NCI-H226 (cell line): ENCODE measurements around the gene SBF2.
A peak's percentile ranks its signal among the peaks of the same experiment; 100 is the strongest.

ENCODE experiments used
- DNase-seq: peaks from one replicate; pipeline ENCODE4 v3.0.0-alpha.2; 2015

SBF2 gene

DNA sequence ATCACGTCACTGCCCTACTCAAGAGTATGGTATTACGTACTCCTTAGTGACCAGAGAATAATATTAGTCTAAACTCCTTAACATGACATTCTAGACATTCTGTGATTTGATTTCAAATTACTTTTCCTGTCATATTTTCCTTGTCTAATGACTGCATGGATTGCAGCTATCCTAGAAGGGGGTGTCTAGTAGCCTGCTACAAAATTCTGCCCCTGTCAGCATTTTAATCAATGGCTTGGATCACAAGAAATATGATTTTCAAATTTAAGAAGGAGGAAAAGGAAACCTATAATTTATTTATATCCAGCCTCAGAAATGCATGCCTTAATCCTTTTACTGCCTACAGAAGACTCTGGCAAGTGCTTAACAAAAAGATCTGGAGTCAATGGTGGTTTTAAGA is 413.4 kb downstream of the SBF2 start:
- DNase-seq: no peak

DNA sequence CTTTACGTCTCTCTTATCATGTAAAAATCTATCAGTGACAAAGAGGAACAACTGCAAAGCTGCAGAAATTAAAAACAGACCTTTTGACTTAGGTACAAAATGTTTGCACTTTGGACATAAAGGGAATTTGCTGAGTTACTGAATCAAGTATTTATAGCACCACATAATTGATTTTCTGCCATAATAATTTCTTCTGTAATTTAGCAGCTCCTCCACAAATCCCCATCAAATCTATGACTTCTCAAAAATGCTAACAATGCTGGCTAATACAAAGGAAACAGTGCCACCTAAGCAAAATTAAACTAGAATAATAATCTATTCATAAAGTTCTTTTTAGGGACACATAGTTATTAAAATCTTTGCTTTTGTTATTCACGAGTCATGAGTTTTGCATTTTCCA is 415.1 kb downstream of the SBF2 start:
- DNase-seq: no peak

GRCh38 chr11:9876331-9876730 is 417.7 kb downstream of the SBF2 start:
- DNase-seq: no peak

DNA sequence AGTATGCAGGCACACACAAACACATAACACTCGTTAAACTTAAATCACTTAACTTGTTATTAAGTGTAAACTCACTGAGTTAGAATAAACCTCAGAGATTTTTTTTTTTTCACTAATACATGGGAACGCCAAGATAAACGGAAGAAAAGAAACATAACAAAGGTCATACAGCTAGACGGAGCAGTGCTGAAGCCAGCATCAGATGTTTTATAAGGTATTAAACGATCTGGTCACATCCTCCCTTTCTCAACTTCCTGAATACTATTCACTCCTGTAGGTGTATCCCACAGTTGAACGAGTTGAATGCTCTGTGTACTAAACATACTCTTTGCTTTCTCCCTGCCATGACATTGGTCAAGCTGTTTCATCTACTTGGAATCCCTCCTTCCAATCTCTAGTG is 418.2 kb downstream of the SBF2 start:
- DNase-seq: no peak

DNA sequence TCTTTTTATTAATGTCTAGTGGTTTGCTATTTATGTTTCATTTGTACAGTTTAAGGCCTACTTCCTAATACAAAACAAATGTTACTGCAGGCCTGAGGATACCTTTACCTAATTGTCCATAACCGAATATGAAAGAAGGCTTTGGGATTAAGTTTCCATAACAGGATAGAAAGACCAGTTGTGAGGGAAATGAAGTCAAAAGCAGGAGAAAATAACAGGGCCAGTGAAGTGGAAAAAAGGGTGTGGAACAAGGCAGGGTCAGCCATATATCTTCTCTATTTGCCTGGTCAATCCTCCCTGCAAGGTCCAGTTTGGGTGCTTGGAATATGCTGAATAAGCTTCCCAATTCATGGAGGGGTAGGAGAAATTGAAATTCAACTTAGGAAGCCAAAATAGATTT is 418.6 kb downstream of the SBF2 start:
- no peak for DNase-seq

DNA sequence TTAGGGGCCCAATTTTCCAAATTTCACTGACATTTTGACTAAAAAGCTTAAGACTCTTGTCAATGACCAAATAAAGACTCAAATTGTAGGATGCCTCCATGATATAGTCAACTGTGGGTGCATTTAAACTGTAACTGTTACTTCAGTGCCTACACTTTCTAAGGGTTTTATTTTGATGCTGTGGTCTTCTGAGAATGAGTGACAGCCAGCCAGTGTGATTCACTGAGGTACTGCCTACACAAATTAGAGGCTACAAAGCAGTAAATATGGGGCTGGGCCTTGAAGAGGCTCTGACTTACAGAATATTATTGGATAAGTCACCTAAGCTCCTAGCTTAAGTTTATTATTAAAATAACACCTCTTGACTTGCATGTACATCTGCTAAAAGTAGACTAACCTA is 419.6 kb downstream of the SBF2 start:
- no peak for DNase-seq

DNA sequence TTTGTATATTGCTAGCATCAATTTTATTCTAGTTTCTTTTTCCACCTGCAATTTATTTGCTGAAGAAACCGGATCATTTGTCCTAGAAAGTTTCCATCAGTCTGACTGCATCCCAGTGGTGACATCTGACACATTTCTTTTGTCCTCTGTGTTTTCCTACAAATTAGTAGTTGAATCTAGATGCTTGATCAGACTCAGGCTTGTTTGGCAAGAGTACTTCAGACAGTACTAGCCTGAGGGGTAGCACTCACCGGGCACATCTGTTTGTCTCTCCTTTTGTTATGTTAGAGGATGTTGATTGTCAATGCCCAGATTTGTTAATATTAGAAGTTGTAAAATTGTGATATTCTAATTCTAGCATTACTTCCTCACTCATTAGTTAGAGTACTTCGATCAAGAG is 425.4 kb downstream of the SBF2 start:
- DNase-seq: no peak

DNA sequence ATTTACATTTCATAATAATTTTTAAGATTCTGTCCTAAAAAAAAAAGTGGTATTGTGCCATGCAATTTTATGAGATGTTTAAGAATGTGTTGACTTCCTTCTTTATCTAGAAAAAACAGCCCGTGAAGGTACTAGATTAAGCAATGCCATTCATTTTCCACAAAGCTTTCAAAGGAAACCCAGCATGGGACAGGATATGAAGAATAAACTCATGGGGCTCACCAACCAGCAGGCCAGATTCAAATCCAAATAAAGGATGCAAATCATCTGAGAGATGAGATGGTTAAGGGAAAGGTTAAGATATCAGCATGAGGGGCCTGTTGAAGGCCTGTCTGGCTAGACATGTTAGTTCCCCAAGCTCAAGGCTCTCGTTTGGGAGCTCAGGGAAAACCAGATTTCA is 431.0 kb downstream of the SBF2 start:
- DNase-seq: peak; percentile 54

DNA sequence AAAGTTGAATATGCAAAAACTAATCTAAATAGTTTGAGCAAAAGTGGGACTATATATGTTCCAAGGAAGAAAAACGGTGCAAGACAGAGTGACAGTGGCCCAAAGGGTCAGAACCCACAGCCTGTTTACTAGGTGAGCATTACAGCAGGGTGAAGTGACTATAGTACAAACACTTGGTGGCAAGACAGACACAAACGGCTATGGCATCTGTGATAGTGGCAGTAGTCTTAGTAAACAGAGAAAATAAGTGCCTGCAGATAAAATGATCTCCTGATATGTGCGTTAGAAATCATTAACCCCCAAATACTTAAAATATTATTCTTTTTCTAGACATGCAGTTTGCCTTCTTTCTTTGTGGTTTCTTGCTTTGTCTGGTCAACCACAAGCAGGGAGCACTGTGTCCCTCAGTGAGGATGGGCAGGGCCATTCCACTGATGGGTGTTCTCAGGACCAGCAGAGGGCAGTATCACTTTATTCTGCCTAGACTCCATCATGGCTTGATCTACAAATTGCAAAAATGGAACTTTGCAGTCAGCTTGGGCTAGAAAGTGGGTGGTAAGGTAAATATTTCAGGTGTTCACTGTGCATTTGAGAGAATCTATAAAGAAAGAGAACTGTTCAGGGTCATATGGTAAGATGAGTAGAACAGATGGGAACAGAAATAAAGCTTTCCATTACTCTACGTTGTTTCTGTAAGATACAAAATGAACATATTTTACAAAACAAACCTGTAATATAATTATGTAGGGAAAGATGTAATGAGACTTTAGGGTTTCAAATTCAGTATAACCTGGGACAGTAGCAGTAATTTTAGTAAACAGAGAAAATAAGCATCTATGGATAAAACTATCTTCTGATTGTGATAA is 431.9 kb downstream of the SBF2 start:
- peak; percentile 10 for DNase-seq

- no peak for DNase-seq
These were observed 434.3 kb downstream of the SBF2 start for GRCh38 chr11:9859554-9860305.

DNA sequence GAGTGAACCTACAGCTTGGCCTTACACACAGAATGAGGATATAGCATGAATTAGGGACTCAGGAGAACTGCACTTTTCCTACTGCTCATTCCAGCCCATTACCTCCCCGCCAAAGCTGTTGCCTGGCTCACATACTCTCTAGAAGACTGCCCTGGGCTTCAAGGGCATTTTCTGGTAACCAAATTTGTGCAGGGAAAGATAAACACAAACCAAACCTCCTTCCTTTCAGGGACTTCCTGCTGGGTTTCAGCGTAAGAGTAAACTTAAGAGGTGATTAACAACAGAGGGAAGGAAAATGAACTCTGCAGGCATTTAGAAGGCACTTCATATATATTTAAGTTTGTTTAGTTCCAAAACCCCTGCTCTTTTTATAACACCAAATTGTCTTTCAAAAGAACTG is 435.2 kb downstream of the SBF2 start:
- no peak for DNase-seq

DNA sequence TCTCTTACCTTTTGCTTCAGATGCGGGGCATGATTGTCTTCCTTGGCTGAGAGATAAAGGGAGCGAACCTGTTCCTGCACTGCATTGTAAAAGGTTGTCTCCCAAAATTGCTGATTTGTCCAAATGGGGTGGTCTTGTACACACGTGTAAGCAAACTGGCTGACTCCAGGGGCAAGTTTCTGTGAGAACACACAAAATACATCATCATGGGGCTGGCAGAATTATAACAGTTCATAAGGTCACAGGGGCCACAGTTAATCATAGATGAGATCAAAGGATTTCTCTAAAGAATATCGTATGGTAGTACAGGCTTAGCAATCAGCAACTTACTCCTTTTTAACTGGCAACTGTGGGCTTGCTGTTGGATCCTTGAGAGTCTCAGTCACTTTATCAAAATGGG is 435.8 kb downstream of the SBF2 start:
- DNase-seq: no peak

GRCh38 chr11:9855579-9856287 is 438.3 kb downstream of the SBF2 start:
- DNase-seq: no peak

DNA sequence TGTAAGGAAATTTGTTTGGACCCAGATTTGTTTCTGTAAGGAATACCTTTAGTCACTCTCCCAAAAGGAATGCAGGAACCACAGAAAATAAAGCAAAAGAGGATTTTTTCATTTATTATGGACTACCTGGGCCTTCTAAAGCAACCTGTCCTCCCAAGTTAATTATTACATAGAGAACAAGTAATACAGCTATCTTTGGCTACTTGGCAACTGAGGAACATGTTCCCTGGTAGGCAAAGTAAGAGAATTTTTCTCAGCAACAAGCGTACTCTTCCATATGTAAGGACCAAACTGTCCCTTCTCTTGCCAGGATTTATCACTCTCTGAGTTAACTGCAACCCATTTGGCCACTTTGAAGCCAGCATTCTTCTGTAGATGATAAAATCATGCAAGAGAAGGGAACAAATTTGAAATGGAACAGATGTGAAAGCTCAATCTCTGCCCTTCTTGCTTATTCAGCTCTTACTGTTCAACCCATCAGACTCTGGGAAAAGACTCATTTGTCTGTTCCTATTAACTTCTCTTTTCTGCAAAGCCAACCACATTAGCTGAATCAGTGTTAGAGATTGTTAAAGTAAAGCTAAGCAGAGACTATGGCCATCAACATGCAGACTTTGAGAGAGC is 440.0 kb downstream of the SBF2 start:
- DNase-seq: no peak

DNA sequence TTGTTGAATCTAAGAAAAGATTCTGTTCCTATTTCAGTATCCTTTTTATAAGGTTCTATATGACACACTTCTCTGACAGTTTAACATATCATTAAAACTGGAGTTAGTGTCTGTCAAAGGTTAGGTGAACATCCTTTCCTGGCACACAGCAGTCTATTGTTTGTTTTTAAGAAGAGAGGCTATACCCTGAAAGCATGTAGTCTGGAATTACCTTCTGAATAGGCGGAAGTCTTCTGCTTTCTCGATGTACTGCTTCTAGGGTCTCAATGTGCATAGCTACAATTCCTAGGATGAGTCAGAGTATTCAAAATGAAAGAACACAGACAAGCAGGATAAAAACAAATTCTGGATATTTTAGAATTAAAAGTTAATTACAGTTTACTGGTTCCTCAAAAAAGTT is 441.6 kb downstream of the SBF2 start:
- no peak for DNase-seq

GRCh38 chr11:9851366-9851765 is 442.7 kb downstream of the SBF2 start:
- DNase-seq: no peak

- no peak for DNase-seq
These were observed 443.7 kb downstream of the SBF2 start for GRCh38 chr11:9850224-9850895.

- no peak for DNase-seq
These were observed 444.6 kb downstream of the SBF2 start for GRCh38 chr11:9849389-9849788.

- no peak for DNase-seq
These were observed 446.4 kb downstream of the SBF2 start for GRCh38 chr11:9847636-9848035.

DNA sequence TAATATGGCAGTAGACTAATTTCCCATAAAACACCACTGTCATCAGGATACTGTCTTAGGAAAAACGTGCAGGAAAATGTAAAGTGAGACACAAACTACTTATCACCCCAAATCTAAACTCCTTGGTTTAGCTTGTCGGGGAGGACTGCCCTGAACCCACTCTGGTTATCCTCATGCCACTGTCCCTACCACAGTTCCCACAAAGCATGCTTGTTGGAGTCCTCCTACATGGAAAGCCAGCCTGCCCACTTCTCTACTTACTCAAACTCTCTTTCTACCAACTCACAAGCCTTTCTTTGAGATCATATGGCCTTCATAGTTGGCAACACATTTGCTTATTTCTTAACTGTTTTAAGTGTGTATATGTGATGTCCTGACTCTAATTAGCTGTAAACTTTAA is 451.1 kb downstream of the SBF2 start:
- no peak for DNase-seq

GRCh38 chr11:9840460-9841004 is 453.5 kb downstream of the SBF2 start:
- no peak for DNase-seq

DNA sequence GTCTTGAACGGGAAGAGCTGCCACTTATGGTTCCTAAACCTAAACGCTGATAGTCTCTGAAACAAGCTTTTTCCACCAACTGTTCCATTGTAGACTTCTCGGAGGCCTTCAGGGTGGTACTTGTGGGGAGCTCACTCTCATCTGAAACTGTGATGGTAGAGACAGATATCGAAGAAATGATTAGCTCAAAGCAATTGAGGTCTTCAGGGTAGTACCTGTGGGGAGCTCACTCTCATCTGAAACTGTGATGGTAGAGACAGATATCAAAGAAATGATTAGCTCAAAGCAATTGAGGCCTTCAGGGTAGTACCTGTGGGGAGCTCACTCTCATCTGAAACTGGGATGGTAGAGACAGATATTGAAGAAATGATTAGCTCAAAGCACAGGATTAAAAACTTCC is 454.5 kb downstream of the SBF2 start:
- no peak for DNase-seq
